GM21390 (cell line): Measurements from ENCODE around the gene RELL1.

Source experiments
- ATAC-seq: cut with Tn5 transposase; IDR thresholded peaks from one replicate; pipeline ENCODE4 v1.9.1; 2021; ENCODE audit not compliant: unreplicated experiment

The RELL1 gene

GRCh38 chr4:37641886-37642849 is 44.0 kb downstream of the RELL1 start:
- ATAC-seq: no peak

- no peak for ATAC-seq
Measured at GRCh38 chr4:37641352-37641751, 44.8 kb downstream of the RELL1 start.

GRCh38 chr4:37639551-37640285 is 46.5 kb downstream of the RELL1 start:
- no peak for ATAC-seq

- no peak for ATAC-seq
Measured at GRCh38 chr4:37635155-37635554, 51.0 kb downstream of the RELL1 start.

GRCh38 chr4:37634180-37634579 is 52.0 kb downstream of the RELL1 start:
- no peak for ATAC-seq

GRCh38 chr4:37632836-37633235 is 53.3 kb downstream of the RELL1 start:
- no peak for ATAC-seq

GRCh38 chr4:37631551-37631950 is 54.6 kb downstream of the RELL1 start:
- no peak for ATAC-seq

- no peak for ATAC-seq
Measured at GRCh38 chr4:37629713-37630112, 56.5 kb downstream of the RELL1 start.

- no peak for ATAC-seq
Measured at GRCh38 chr4:37628977-37629609, 57.1 kb downstream of the RELL1 start.

GRCh38 chr4:37627263-37627662 is 58.9 kb downstream of the RELL1 start:
- ATAC-seq: no peak

- ATAC-seq: no peak
Measured at GRCh38 chr4:37625499-37625898, 60.7 kb downstream of the RELL1 start.

- no peak for ATAC-seq
Measured at GRCh38 chr4:37623940-37624339, 62.2 kb downstream of the RELL1 start.

GRCh38 chr4:37623125-37623524 is 63.1 kb downstream of the RELL1 start:
- no peak for ATAC-seq

- no peak for ATAC-seq
Measured at GRCh38 chr4:37620176-37620575, 66.0 kb downstream of the RELL1 start.

- no peak for ATAC-seq
Measured at GRCh38 chr4:37615720-37616063, 70.5 kb downstream of the RELL1 start.

GRCh38 chr4:37615059-37615719 is 71.0 kb downstream of the RELL1 start:
- no peak for ATAC-seq

GRCh38 chr4:37612811-37613210 is 73.4 kb downstream of the RELL1 start:
- no peak for ATAC-seq

GRCh38 chr4:37609626-37610025 is 76.5 kb downstream of the RELL1 start:
- ATAC-seq: no peak

- ATAC-seq: no peak
Measured at GRCh38 chr4:37607018-37607417, 79.2 kb downstream of the RELL1 start.

GRCh38 chr4:37605843-37606565 is 80.2 kb downstream of the RELL1 start:
- no peak for ATAC-seq

GRCh38 chr4:37604461-37604860 is 81.7 kb downstream of the RELL1 start:
- no peak for ATAC-seq
